M059J (cell line): ENCODE results near the gene MMP24OS. TPM values are rescaled to one million over a fixed set of nuclear protein-coding genes. Genes with fewer than 3 reads are reported as not detected.
"Not testable (repeated sequence)": the region's sequence is repeated elsewhere in the genome, so short reads cannot be mapped to it uniquely, and the experiment has no call there.

Experiments used
- DNase-seq: peaks from one replicate; pipeline ENCODE4 v3.0.0-alpha.2; 2012; ENCODE audit warnings: low read depth
- total RNA-seq: library from RNA; depleted of rRNA; stranded (reverse); fragments of >200 nt; shearing (Covaris generic); gene quantifications from 2 replicates; pipeline ENCODE4 v1.2.3, GENCODE V29; 2014

MMP24OS gene
- total RNA-seq, 1 experiment from 2014 or later = 19.4 TPM

GRCh38 chr20:35276408-35276807 is 1.5 kb downstream of the MMP24OS start:
- no peak for DNase-seq

DNA sequence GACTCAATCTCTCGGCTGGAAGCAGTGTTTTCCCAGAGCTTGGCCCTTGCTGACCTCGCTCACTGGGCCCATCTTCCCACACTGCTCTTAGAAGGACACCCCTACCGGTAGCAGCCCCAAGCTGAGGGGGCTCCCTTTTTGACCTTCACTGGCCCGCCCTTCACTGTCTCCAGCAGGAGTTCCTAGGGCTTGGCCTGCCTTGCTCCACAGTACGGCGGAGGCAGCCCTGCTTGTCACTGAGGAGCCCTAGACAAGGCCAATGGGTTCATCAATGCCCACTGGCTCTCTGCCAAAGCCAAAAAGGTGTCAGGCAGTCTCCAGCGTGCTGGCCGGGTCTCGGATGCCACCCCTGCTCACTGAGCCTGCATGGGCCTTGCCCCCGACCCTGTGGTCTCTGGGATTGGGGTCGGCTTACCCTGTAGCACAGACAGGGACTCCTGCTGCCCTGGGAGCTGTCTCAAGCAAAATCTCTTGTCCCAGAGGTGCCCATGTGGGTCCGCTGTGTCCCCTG is 2.1 kb downstream of the MMP24OS start:
- no peak for DNase-seq

GRCh38 chr20:35274172-35275092 is 3.5 kb downstream of the MMP24OS start:
- no peak for DNase-seq

DNA sequence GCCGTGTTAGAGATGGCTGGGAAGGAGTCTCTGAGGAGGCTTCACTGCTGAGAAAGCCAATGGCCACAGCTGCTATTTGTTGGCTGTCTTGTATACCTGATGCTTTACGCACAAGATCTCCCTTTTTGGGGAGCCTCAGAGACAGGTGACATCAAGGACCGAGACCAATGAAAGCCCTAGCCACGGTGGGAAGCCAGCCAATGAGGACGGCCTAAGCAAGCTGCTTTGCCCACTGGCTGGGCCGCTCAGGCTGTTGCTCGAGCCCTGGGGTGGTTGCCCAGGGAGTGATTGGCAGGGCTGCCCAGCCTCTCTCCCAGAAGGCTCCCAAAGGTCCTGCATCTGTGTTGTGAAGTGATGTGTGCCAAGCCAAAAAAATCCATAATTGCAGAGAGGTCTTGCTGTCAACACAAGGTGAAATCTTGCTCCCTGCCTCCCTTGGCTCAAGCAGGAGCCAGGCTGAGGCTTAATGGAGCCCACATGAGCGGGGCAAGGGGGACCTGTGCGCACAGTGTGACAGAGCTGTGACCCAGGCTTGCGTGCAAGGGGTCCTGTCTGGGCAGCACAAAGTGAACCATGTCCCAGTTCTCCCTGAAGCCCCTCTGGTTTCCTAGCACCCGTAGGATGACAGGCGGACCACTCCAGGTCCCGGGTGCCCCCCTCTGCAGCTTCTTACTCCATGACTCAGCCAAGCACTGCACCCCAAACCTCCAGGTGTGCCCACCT is 4.3 kb downstream of the MMP24OS start:
- DNase-seq = no peak

DNA sequence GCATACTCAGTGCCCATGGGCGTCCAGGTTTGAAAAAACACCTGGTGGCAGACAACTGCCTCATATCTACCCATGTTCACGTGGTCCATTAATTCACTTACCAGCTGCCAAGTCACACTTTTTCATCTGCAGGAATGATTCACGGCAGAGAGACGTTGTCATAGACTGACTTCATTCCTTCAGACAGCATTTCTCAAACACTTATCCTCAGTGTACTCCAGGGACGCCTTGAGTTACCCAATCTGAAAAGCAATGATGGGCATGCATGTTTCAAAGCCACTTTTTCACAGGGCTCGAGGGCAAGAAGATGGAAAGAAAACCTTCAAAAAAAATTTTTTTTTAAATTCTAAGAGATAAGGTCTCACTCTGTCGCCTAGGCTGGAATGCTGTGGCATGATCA is 6.0 kb downstream of the MMP24OS start:
- DNase-seq = peak; percentile 52

- DNase-seq = no peak
These were observed 6.6 kb downstream of the MMP24OS start for GRCh38 chr20:35271073-35271882.

DNA sequence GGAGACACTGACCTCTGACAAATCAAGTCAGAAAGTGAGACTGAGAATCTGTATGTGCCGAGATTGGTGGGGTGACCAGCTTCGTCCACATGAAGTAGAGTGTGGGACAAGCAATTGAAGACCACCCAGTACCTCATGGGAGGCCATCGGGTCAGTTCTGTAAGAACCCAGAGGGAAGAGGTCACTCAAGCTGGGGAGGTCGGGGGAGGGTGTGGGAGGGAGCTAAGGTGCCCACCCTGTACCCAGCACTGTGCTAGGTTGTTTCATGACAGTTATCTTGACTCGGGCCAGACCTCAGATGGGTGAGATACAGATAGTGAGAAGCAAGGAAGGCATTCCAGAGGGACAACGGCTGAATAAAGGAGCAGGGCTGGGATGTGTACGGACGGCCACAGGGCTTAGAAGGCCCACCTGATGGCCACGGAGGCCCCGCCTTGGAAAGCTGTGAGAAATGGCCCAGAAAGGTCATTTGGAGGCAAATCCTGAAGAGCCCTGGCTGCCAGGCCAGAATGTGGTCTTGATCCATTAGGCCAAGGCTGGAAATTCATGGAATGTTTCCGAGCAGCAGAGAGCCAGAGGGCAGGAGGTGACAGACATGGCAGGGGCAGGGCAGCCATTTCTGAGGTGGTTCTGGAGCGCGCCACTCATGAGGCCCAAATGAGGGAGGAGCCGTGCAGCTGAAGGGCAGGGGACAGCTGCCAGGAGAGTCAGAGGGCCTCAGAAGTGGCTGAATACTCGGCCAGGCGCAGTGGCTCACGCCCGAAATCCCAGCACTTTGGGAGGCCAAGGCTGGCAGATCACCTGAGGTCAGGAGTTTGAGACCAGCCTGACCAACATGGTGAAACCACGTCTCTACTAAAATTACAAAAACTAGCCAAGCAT is 7.7 kb downstream of the MMP24OS start:
- DNase-seq = no peak

DNA sequence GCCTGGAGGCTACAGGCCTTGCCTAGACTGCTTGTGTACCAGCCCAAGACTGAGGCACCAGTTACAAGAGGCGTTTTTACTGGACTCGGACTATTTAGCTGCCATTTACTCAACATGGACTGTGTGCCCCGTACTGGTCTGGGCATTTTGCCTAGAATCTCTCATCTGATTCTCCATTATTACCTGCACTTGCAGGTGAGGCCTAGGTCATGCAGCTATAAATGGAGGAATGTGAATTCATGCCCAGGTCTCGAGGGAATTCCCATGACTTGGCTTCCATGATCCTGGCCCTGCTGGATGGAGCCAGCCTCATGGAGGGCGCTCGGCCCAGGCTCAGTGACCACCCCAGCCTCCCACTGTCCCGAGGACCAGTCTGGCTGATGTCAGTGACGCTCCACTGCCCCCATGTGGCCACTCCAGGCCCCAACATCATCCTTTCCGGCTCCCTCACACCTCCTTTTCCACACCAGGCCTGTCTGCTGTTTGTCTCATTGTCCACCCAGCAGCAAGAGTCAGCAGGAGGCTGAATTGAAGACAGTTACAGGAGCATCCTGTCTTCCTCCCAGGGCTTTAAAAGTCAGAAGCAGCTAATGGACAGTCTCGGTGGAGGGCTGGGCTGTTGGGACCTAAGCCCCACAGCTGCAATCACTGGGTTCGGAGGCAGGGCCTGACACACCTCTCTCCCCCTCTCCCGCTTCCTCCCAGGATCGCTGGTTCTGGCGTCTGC is 8.7 kb downstream of the MMP24OS start:
- DNase-seq = peak; percentile 69

DNA sequence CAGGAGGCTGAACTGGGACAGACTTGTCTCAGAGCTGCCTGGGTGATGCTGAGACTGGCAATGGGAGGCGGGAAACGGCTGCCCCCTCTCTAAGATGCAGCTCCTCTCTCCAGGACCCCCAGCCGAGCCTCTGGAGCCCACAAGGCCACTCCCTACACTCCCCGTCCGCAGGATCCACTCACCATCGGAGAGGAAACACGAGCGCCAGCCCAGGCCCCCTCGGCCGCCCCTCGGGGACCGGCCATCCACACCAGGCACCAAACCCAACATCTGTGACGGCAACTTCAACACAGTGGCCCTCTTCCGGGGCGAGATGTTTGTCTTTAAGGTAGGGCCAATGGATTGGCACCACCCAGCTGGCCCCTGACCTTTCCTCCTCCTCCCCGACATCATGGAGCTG is 10.8 kb downstream of the MMP24OS start:
- no peak for DNase-seq

DNA sequence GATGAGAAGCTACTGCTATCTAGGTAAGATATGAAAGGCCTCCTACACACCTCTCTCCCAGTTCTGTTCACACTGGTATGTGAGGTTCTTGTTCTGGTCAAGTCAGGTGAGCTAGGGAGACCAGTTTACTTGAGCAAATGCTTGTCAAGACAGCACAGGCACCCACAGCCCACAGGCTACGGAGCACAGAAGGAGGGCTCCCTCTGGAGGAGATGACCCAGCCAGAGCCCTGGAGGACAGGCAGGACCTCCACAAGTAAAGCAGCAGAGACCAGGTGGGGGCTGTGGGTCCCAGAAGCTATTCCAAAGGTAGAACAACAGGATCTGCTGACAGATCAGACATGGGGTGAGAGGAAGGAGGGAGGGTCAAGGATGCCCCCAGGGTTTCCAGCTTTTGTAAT is 13.2 kb downstream of the MMP24OS start:
- DNase-seq = peak; percentile 48

DNA sequence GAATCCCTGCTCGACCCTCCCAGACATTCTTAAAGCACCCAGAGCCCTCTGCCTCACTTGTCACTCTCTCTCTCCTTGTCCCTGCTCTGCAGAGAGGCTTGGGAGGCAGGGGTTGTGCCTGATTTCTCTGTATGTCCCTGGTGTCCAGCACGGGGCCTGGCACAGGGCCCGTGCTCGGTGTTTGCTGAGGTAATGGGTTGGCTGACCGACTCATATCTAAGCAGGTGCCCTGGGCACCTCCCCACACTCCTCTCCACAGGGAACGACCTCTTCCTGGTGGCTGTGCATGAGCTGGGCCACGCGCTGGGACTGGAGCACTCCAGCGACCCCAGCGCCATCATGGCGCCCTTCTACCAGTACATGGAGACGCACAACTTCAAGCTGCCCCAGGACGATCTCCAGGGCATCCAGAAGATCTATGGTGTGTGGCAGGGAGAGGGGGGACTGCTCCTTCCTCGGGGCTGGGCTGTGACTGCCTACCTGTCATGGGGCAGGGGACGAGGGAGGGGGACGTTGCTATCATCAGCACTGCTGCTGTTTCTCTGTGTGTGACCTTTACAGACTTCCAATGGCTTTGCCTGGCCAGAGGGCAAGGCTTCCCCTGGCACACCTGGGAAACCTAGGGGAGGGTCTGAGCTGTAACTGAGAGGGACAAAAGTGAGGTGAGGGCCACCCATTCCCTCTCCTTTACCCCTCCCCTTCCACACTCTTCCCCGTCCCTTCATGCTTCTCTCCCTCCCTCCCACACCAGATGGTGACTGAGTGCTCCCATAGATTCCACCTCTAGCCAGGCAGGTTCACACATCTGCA is 14.2 kb downstream of the MMP24OS start:
- DNase-seq = peak; percentile 49

GRCh38 chr20:35262731-35263531 is 15.0 kb downstream of the MMP24OS start:
- DNase-seq = peak; percentile 91

DNA sequence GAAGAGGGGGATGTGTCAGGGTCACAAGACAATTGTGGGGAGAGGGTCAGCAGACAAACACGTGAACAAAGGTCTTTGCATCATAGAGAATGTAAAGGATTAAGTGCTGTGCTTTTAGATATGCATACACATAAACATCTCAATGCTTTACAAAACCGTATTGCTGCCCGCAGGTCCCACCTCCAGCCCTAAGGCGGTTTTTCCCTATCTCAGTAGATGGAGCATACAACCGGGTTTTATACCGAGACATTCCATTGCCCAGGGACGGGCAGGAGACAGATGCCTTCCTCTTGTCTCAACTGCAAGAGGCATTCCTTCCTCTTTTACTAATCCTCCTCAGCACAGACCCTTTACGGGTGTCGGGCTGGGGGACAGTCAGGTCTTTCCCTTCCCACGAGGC is 15.6 kb downstream of the MMP24OS start:
- DNase-seq = not testable (repeated sequence)

DNA sequence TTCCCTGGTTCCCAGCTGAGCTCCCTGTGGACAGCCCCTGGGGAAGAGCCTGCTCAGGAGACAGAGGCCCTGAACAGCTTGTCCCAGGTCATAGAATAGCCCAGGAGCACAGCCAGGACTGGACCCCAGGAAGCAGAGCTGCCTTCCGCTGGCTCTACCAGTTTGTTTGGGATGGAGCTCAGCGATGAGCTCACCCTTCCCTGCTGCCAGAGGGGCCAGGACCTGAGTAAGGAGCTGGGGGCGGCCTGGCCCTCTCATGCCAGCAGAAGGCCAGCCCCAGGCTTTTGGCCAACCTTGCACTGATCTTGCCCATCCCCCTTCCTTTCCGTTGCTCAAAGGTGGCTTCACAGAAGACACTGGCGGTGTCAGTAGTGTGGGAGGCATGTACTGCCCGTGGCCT is 17.5 kb downstream of the MMP24OS start:
- DNase-seq = no peak

GRCh38 chr20:35257175-35257909 is 20.6 kb downstream of the MMP24OS start:
- peak; percentile 48 for DNase-seq

GRCh38 chr20:35254448-35254999 is 23.4 kb downstream of the MMP24OS start:
- DNase-seq = no peak

DNA sequence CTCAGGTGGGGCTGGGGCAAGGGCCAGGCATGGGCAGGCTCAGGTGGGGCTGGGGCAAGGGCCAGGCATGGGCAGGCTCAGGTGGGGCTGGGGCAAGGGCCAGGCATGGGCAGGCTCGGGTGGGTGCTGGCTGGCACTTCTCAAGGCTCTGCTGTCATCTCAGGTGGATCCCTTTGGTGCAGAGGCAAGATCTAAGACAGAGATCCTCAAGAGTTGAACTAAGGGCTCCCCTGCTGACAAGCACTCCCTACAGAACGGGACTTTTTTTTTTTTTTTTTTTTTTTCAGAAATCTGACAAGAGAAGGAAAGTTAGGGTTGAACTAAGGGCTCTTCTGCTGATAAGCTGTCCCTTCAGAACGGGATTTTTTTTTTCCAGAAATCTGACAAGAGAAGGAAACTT is 24.9 kb downstream of the MMP24OS start:
- DNase-seq = no peak
